ENCODE results near the gene SPSB2. TPM values are rescaled to one million over a fixed set of nuclear protein-coding genes. Genes with fewer than 3 reads are reported as not detected.
"Not testable (repeated sequence)": the region's sequence is repeated elsewhere in the genome, so short reads cannot be mapped to it uniquely, and the experiment has no call there.

The SPSB2 gene
- polyA plus RNA-seq, 1 of the 3 experiments (the other 2 are of a cell fraction): 16.9 TPM

GRCh38 chr12:6887460-6887859, 14.4 kb upstream of the SPSB2 start:
- WGBS (ENCODE audit: low lambda C conversion rate): 92% methylated on average over 8 of the region's 8 CpGs
- Histone ChIP-seq H3K79me2 (ENCODE audit: insufficient read depth) (no peaks in the 10 kb centered on the region), H3K4me2 (no peak overlapping the region), H3K9me2 (no peaks in the 10 kb centered on the region), H3K27me3 (ENCODE audit: insufficient read depth) (no peaks in the 10 kb centered on the region), H3K9ac (no peak overlapping the region), H3K36me3 (replicated peaks in 1 of 2; ENCODE audit: control insufficient read depth in 1 of 2, insufficient read depth in 2 of 2, low read length in 1 of 2) (peaks cover 4 to 5% of the 10 kb centered on the region in 2 experiments), H3K4me3 (ENCODE audit: low read depth in 2 of 2, low read length in 1 of 2) (no peak overlapping the region), H3K27ac (ENCODE audit: low read depth in 2 of 2, low read length in 1 of 2) (no peak overlapping the region), H3K9me3 (no peaks in the 10 kb centered on the region), H2AFZ (ENCODE audit: low read depth) (no peak overlapping the region), H3F3A (replicated peaks; ENCODE audit: insufficient read depth) (peaks cover 16% of the 10 kb centered on the region), H3K4me1 (ENCODE audit: control insufficient read depth in 1 of 2, insufficient read depth in 2 of 2, low read depth in 1 of 2, low read length in 1 of 2) (peaks cover 6 to 9% of the 10 kb centered on the region in 2 experiments; a peak in 3 of 4 replicates), H4K20me1 (ENCODE audit: insufficient read depth) (no peaks in the 10 kb centered on the region)
- POLR2A ChIA-PET: no interaction called here
- TF ChIP-seq JUND (IDR thresholded peaks at IDR 0.05) (no peak), SIN3A (IDR thresholded peaks at IDR 0.05; ENCODE audit: borderline replicate concordance, low read depth, low read length) (no peak), TEAD4 (IDR thresholded peaks at IDR 0.05; ENCODE audit: borderline replicate concordance, insufficient read depth) (no peak), CHD2 (IDR thresholded peaks at IDR 0.05; ENCODE audit: low read length, partially characterized antibody) (no peak), YY1 (IDR thresholded peaks at IDR 0.05; ENCODE audit: low read depth) (no peak), REST (IDR thresholded peaks at IDR 0.05; ENCODE audit: low read depth, low read length) (no peak), RAD21 (IDR thresholded peaks at IDR 0.05; ENCODE audit: low read length) (no peak), RCOR1 (IDR thresholded peaks at IDR 0.05; ENCODE audit: low read length) (no peak), MEF2A (IDR thresholded peaks at IDR 0.05; ENCODE audit: borderline replicate concordance, low read depth) (no peak), IRF3 (IDR thresholded peaks at IDR 0.05; ENCODE audit: low read depth, low read length) (no peak), ZBTB33 (IDR thresholded peaks at IDR 0.05; ENCODE audit: borderline replicate concordance, low read depth) (no peak), FOSL2 (IDR thresholded peaks at IDR 0.05; ENCODE audit: borderline replicate concordance, low read depth) (no peak), POLR2AphosphoS5 (IDR thresholded peaks at IDR 0.05; ENCODE audit: low read depth, low read length) (no peak), MXI1 (IDR thresholded peaks at IDR 0.05; ENCODE audit: low read depth, low read length) (no peak), GATA2 (CRISPR knock-in tag; IDR thresholded peaks at IDR 0.05) (no peak), GABPA (IDR thresholded peaks at IDR 0.05; ENCODE audit: low read depth) (no peak), TCF12 (IDR thresholded peaks at IDR 0.05) (no peak), FOXJ3 (CRISPR knock-in tag; IDR thresholded peaks at IDR 0.05) (no peak)
- TF ChIP-seq, protein P1, sequence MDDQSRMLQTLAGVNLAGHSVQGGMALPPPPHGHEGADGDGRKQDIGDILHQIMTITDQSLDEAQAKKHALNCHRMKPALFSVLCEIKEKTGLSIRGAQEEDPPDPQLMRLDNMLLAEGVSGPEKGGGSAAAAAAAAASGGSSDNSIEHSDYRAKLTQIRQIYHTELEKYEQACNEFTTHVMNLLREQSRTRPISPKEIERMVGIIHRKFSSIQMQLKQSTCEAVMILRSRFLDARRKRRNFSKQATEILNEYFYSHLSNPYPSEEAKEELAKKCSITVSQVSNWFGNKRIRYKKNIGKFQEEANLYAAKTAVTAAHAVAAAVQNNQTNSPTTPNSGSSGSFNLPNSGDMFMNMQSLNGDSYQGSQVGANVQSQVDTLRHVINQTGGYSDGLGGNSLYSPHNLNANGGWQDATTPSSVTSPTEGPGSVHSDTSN (IDR thresholded peaks at IDR 0.05): no peak
- TF ChIP-seq, protein P2, sequence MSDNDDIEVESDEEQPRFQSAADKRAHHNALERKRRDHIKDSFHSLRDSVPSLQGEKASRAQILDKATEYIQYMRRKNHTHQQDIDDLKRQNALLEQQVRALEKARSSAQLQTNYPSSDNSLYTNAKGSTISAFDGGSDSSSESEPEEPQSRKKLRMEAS (IDR thresholded peaks at IDR 0.05; ENCODE audit: low read depth): no peak
- DNase-seq: no peak
- CTCF ChIA-PET: interaction anchor here (1.4 kb wide), 1 partner anchor 15 kb away, joined by 4 read pairs; the partner anchor contains the start of gene SPSB2

DNA sequence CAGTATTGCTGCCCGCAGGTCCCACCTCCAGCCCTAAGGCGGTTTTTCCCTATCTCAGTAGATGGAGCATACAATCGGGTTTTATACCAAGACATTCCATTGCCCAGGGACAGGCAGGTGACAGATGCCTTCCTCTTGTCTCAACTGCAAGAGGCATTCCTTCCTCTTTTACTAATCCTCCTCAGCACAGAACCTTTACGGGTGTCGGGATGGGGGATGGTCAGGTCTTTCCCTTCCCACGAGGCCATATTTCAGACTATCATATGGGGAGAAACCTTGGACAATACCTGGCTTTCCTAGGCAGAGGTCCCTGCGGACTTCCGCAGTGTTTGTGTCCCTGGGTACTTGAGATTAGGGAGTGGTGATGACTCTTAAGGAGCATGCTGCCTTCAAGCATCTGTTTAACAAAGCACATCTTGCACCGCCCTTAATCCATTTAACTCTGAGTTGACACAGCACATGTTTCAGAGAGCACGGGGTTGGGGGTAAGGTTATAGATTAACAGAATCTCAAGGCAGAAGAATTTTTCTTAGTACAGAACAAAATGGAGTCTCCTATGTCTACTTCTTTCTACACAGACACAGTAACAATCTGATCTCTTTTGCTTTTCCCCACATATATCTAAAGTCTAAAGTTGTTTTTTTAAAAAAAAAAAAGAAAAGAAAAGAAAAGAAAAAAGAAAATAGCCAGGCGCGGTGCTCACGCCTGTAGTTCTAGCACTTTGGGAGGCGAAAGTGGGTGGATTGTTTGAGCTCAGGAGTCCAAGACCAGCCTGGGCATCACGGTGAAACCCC, 13.3 kb upstream of the SPSB2 start:
- H3K79me2 ChIP-seq (ENCODE audit: insufficient read depth); H3K27ac ChIP-seq (ENCODE audit: low read depth in 2 of 2, low read length in 1 of 2); H3K4me2 ChIP-seq; H3K9me2 ChIP-seq; H3K4me1 ChIP-seq (ENCODE audit: control insufficient read depth in 1 of 2, insufficient read depth in 2 of 2, low read depth in 1 of 2, low read length in 1 of 2); POLR2A ChIA-PET; H3K9me3 ChIP-seq; H3K4me3 ChIP-seq (ENCODE audit: low read depth in 2 of 2, low read length in 1 of 2); H3K36me3 ChIP-seq (replicated peaks in 1 of 2; ENCODE audit: control insufficient read depth in 1 of 2, insufficient read depth in 2 of 2, low read length in 1 of 2); H2AFZ ChIP-seq (ENCODE audit: low read depth); H3K9ac ChIP-seq; H4K20me1 ChIP-seq (ENCODE audit: insufficient read depth); H3K27me3 ChIP-seq (ENCODE audit: insufficient read depth); DNase-seq: not testable (repeated sequence)
- WGBS (ENCODE audit: low lambda C conversion rate): 84% methylated on average over 10 of the region's 15 CpGs
- H3F3A ChIP-seq (replicated peaks; ENCODE audit: insufficient read depth): peaks cover 16% of the 10 kb centered on the region
- CTCF ChIA-PET: interaction anchor here (0.9 to 5.2 kb wide), 3 partner anchors 14 to 37 kb away, joined by 4 to 56 read pairs (median 4); partner anchors contain the start of gene SPSB2

Data from SK-N-SH (cell line).